ENCODE measurements around the gene PCDHGB2. TPM values are rescaled to one million over a fixed set of nuclear protein-coding genes. Genes with fewer than 3 reads are reported as not detected.

The PCDHGB2 gene
- total and polyA plus RNA-seq, 2 of the 4 experiments (the other 2 are of a cell fraction): 2.6 to 3.0 TPM

GRCh38 chr5:141409598-141410306, 50.0 kb downstream of the PCDHGB2 start:
- Histone ChIP-seq H3K79me1 (ENCODE audit: low read depth in 1 of 2, low read length in 2 of 2) (peaks cover 10 to 12% of the 10 kb centered on the region in 2 experiments; a peak in 3 of 4 replicates), H3K4ac (ENCODE audit: low read depth, low read length) (no peak overlapping the region), H3K23ac (ENCODE audit: low read depth, low read length) (no peak overlapping the region), H2BK15ac (ENCODE audit: low read depth, low read length) (no peak overlapping the region), H3K9me1 (ENCODE audit: insufficient read depth, low read length) (no peaks in the 10 kb centered on the region), H2AFZ (replicated peaks; ENCODE audit: low read length, poor library complexity) (no peak overlapping the region), H2BK20ac (ENCODE audit: low read depth, low read length) (no peak overlapping the region), H3K4me3 (ENCODE audit: insufficient read depth, low read depth, low read length) (no peak overlapping the region), H2AK5ac (ENCODE audit: low read depth, low read length) (no peak overlapping the region), H3K27me3 (ENCODE audit: control insufficient read depth, insufficient read depth, low read length) (no peaks in the 10 kb centered on the region), H3K9ac (ENCODE audit: low read depth, low read length) (no peak overlapping the region), H3K56ac (ENCODE audit: extremely low read depth, insufficient read depth, low read length) (no peak overlapping the region), H3K27ac (ENCODE audit: insufficient read depth, low read length) (no peak overlapping the region), H3K4me2 (ENCODE audit: low read depth, low read length) (no peak overlapping the region), H2AK9ac (replicated peaks; ENCODE audit: low read depth, low read length, poor library complexity) (no peak overlapping the region), H3K36me3 (ENCODE audit: control insufficient read depth, insufficient read depth, low read length) (peaks cover 17% of the 10 kb centered on the region; the same call in 1 of the 2 replicates), H2BK120ac (ENCODE audit: low read depth, low read length) (no peak overlapping the region), H3K4me1 (ENCODE audit: control insufficient read depth, insufficient read depth, low read length) (no peaks in the 10 kb centered on the region), H4K20me1 (ENCODE audit: insufficient read depth, low read length) (no peaks in the 10 kb centered on the region), H4K8ac (ENCODE audit: low read depth in 2 of 2, low read length in 2 of 2) (no peak overlapping the region), H4K5ac (ENCODE audit: low read depth, low read length) (no peak overlapping the region), H4K91ac (ENCODE audit: insufficient read depth, low read depth, low read length) (no peak overlapping the region), H3K9me3 (ENCODE audit: control insufficient read depth, insufficient read depth, low read length) (peaks cover 59% of the 10 kb centered on the region), H2BK5ac (ENCODE audit: low read depth, low read length, poor library complexity, severe bottlenecking) (no peak overlapping the region), H3K18ac (ENCODE audit: low read depth, low read length) (no peak overlapping the region), H3K14ac (replicated peaks; ENCODE audit: low read depth, low read length) (no peak overlapping the region)
- TF ChIP-seq RCOR1 (IDR thresholded peaks at IDR 0.05; ENCODE audit: insufficient replicate concordance, low read length) (no peak), CEBPB (IDR thresholded peaks at IDR 0.05; ENCODE audit: low read depth, low read length) (peak; percentile 34; the same call in 1 of the 2 replicates)
- dilution Hi-C loops (cut with HindIII; ENCODE audit: low sequenced_read_pairs, unreplicated experiment) (no loop called here), intact Hi-C loops (cut with micrococcal nuclease) (loop anchor here (5.0 kb wide), 1 partner anchor 82 kb away; no protein-coding TSS in a partner anchor), in situ Hi-C loops (cut with MboI; ENCODE audit: low sequenced_read_pairs) (no loop called here)
- no TSS peak for BruUV-seq (replicated peaks)
- ChIA-PET CTCF (no interaction called here), POLR2A (ENCODE audit: unreplicated experiment) (no interaction called here)
- DNase-seq (no peak), ATAC-seq (ENCODE audit: low read depth) (no peak)
- 52% methylated on average over 36 of the region's 64 CpGs; no CpG with 5 or more reads in 1 of the 2 experiments for WGBS, 2 experiments (ENCODE audit: extremely low coverage in 2 of 2, insufficient read length in 1 of 2)

All from IMR-90 (cell line).